NCI-H1092 treated with DMSO at 0.1 percent for 48 hours (cell line): ENCODE results near the gene GPR37.

Experiments
- DNase-seq: peaks from one replicate; lab custom pipeline; 2025; lab: John Stamatoyannopoulos, UW

The GPR37 gene

DNA sequence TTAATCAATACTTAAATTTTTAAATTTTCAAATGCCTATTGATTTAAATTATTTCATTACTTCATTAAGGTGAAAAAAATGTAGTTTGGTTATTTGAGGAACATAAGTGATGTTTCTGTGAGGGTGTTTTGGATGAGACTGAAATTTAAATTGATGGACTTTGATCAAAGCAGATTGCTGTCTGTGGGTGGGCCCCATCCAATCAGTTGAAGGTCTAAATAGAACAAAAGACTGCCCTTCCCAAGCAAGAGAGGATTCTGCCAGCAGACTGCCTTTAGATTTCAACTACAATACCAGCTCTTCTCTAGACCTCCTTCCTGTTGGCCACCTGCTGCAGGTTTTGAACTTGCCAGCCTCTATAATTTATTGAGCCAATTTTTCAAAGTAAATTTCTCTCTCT lies 14.5 kb upstream of the GPR37 start:
- no peak for DNase-seq

DNA sequence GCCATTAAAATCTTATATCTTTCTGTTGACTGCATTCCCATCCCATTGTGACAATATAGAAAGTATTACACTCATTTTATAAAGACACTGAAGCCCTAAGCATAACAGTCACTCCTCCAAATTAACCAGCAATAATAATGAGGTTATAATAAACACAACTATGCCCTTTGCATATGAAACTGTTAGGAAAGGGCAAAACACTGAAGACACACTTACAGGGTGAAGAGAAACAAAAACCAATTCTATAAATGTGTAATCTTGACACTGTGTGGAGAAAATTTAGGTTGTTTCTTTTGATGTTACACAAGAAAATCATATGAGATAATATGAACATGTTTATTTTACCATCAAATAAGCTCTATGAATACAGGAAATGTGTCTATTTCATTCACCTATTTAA lies 14.0 kb upstream of the GPR37 start:
- DNase-seq: no peak

DNA sequence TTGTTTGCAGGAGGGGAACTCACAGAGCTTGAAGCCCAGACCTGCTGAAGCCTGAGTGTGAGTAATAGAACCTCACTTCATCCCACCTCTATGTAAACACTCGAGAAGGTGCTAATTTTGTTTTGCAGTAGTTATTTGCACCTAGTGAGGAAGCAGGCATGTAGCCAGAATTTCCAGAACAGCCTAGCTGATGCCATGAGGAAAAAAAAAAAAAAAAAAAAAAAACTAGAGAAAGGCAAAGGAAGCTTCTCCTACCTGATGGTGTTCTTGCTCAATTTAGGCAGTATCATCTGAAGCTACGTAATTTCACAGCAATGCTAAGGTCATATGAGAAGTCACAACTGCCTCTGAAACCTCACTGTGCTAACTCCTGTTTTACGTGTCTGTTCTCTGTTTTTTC lies 13.6 kb upstream of the GPR37 start:
- peak; percentile 54 for DNase-seq

DNA sequence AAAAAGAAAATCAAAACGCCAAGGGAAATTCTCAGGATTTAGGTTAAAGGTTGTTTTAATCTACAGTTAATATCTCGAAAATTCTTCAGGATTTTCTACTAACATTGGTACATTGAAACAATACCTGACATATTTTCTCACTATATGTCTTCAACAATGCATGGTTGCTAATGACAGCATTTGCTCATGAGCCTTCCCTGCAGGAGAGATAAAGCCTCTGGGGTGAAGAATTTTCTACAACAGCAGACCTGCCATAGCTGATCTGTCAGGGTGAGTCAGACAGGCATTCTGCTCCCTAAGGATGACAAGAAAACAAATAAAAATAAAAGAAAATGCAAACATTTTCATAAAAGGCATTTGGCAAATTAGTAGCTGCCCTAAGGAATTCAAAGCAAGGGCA lies 11.7 kb upstream of the GPR37 start:
- DNase-seq: no peak

DNA sequence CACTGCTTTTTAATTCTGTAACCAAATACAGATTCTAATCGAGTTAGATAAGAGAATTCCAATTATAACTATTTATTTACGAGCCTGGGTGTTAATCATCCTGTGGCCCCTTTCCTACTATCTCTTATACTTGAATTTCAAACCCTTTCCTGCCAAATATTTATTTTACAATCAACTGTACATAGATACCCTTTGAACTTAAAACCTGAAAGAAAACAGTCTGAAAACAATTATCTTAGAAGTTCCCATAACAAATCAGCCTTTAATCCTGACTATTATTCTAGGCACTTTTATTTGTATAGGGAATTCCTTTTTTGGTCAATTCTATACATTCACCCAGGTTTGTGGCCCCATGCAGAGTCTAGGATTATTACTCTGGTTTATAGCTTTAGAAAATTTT lies 10.6 kb upstream of the GPR37 start:
- DNase-seq: no peak

DNA sequence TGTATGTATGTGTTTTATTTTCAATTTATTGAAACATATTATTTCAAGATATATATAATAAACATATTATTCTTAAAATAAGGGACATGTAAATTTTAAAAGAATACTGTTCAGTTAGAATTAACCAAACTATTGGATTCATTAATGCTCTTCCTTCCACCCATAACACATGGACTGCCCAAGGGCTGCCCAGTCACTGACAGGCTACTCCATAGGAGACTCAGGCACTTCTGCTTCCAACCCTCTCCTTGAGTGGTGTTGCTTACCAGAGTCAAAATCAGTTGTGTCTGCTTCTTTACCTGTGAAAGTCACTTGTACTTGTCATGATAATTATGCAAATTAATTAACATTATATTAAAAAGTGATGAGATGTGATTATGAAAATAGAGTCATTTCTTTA lies 9.8 kb upstream of the GPR37 start:
- no peak for DNase-seq

DNA sequence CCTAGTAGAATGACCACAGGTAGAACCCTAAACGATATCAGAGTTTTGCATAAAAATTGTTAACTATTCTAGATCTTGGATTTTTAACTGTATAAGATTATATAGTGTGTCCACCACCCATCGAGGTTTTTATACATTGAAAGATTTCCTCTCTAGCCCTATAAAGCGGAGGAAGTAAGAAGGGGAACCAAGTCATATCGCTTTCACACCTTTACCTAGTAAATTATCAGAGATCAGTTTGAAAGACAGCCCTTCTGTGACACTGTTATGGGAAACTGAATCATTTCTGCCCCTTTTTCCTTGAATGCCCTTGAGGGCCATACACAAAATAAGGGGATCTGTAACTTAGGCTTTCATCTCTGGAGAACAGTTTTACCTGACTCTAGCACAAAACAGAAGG lies 8.3 kb upstream of the GPR37 start:
- DNase-seq: no peak

DNA sequence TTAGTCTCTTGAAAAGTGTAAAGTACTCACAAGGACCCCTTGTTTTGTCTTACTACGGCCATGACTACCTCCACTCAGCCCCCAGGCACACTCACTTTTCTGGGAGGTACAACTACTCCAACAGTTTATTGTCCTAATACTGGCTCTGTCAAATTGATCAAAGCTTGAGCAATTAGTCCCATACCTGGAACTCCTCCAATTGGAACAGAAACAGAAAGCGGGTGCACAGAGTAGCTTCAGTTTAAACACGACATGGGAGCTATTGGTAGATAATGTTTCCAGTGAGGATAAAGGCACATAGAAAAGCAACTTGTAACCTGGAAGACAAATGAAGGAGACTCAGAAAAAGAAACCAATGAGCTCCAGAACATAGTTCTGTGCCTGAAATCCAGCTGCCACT lies 7.7 kb upstream of the GPR37 start:
- no peak for DNase-seq

DNA sequence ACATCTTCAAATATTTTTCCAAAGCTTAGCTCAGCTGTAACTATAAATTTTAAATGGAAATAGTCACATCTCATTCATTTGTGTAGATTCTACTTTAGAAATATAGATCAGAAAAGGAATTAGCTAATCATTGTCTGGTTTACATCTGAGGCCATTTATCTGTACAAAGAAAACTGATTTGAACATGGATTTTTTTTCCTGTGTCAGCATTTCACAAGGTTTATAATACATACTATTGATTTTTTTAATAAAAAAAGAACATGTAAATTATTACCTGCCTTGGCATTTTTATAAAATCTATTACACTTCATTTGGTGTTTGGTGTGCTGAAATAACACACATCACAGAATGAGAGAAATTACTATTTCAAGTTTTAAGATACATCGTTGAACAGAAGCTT lies 3.5 kb upstream of the GPR37 start:
- no peak for DNase-seq

DNA sequence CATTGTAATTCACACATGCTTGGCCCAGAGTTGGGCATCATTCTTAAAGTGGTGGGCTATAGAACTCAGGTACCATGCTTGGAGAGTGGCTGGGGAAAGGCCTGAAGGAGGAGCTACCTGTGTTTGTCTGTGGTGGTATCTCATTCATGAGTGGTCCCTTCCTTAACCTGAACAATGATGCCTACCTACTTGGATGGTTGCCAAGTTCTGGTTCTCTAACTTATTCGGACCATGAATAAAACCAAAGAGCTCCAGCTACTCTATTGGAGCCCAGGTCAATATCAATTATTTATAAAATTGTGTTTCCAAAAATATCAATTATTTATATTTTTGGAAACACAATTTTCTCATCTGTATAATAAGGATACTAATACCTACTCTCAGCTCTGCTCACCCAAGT lies 2.9 kb upstream of the GPR37 start:
- DNase-seq: no peak

DNA sequence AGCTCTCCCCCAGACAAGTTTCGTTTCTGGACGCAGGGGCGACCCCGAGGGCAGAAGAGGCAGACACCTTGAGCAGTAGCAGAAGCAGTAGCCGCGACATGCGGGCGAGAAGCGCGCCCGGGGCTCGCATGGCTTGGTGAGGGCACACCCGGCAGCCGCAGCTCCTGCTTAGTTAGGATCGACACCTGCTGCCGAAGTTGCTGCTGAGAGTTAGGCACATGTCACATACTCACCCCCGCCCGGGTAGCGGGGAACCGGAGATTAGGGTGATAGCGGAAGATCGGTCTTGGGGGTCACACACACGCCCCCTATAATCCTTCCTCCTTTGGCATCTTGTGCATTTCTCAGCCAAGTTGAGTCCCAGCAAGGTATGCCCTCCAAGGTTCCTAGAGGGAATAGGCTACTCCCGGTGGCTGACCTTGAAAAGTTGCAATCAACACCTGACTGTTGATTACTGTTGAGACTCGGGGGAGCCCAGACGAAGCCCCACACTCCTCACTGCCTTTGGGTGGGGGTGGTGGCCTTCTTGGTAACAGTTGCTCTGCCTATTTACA lies 668 bp downstream of the GPR37 start:
- DNase-seq: no peak

DNA sequence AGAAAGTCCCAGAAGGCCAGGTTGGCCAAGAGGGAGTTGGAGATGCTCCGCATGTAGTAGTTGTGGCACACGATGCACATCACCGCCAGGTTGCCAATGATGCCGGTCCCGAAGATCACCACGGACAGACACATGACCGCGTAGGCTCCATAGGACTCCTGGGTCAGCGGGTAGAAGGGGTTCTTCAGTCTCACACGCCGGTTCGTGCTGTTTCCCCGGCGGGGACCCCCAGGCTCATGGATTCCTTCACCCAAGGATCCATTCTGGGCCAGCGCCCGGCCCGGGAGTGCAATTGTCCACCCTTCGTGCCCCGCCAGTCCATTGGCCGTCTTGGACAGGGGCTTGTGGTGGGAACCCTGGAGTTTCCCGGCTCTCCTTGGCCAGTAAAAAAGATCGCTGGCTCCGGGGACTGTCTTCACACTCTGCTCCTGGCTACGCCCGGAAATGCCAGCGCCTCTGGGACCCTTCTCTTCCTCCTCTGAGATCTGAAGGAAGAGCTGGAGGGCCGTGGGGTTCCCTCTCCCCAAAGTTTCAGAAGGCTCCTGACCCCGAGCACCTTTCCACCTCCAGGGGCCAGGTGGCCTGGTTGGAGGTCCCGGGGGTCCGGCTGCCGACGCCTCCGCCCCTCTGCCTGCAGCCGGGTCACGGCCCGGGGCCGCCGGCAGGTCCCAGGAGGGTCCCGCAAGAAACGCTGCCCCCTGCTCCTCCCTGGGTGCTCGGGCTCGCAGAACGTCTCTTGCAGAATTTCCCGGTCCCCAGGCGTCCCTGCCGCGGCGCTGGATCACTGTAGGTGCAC lies 1.3 kb downstream of the GPR37 start:
- DNase-seq: no peak

DNA sequence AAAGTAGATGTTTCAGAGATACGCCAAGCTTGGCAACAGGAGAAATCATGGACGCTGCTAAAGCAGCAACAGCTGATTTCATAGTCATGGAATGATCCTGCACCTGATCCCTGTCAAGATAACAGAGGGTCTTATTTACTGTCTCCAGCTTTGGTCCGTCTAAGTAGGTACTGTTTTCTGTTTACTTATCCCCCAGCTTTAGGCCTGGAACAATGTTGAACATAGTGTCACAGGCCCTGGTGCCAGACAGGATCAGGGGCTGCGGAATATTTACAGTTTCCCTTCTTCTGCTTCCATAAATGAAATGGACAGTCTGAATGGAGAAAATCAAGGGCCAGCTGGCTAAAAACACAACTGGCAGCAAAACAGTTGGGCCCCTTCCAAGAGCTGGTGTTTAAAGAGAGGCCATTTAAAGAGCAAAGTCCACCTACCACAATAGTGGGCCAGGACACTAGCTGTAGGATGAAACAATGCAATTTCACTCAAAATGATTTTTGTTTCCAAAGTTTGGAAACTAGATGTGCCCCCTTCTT lies 2.9 kb downstream of the GPR37 start:
- peak; percentile 48 for DNase-seq

DNA sequence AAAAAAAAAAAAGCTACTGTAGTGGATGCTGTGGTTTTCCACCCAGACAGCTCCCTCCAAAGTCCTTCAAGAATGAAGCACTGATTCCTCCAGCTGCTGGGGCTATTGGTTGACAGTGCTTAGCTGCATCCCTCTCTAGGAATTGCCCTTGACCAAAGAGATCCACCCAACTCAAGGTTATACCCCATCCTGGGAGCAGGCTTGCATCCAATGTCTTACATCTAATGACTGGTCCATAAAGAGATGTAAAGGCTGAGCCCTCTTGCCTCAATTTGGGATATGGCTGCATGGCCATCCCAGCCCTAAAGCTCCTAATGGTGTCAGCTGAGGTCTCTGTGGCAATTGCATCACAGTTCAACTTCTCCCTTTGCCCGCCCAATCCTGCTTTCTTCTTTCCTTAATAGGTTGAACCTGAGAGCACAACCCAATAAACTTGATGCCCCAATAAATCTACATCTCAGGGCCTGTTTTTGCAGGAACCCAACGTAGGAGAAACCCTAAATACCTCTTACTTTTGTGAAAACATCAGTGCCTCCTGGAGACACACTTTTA lies 4.4 kb downstream of the GPR37 start:
- no peak for DNase-seq

DNA sequence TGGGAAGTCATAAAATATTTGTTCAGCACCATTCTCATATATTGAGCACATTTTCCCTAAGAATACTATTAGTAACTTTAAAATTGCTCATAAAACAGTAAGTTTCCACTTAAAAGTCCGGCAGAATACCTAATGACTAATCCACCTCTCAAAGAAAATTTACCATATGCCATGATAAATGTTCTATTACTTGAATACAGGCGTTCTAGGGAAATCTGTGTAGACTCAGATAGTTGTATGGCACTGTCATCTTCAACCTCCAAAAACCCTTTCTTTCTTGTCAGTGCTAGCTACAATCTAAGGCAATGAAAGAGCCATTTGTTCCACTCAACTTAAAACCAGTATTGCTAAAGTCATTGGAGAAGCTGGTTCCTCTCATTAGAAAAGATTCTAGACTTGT lies 7.3 kb downstream of the GPR37 start:
- no peak for DNase-seq

DNA sequence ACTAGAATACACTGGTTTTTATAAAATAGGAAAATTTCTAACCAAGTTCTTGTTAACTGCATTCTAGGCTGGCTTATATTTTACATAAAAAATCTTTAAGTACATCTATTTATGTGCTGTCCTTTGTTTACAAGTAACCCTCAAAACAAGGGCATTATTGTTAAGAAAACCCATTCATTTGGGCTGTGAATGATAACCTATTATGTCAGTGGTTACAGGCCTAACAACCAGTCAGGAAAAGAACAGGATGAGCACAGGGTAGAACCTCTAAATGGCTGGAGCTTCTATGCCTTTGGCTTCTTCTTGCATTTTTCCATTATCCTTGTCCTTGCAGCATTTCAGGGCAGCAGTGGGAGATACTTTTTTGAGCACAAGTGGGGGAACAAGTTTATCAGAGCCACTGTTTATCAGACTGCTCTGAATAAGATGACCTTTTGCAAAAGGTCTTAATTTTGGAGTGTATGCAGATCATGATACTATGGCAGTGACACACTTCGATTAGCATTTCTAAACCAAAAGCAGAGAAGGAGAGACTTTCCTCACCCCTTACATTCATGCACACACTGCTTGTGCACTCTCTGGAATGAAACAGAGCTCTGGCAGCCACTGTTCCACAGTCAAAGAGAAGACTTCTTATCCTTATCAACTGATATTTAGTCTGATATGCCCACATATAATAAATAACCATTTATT lies 10.9 kb downstream of the GPR37 start:
- DNase-seq: no peak

DNA sequence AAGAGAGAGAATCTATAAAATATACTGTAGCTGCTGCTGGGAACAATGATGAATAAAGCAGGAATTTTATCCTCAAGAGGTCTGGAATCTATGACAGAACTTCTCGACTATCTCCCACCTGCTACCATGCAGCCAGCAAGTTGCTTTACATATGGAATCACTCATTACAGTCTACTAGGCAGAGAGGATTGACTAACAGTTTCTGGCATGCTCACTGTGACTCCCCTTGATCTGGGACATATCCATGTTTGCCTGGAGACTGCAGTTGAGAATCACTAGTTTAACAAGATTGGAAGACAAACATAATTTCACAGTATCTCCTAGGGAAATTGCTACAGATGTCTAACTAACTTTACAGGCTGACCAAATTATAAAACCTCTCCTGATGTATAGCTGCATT lies 13.3 kb downstream of the GPR37 start:
- no peak for DNase-seq

DNA sequence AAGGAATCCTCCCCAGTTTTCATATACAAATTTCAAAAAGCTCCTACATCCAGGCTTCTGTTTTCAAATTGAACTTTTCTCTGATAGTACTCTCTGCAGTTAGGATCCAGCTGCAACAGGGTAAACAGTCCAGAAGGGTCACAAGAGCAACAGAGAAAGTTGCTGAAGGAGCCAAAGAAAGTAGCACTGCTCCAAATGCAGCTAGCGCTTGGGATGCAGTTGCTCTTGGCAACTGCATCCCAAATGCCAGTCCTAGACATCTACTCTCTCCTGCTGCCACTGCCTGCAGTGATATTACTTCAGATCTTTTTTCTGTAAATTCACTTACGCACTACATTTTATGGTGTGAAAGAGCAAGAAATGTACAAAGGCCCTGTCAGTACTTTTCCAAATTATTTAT lies 14.6 kb downstream of the GPR37 start:
- DNase-seq: no peak

DNA sequence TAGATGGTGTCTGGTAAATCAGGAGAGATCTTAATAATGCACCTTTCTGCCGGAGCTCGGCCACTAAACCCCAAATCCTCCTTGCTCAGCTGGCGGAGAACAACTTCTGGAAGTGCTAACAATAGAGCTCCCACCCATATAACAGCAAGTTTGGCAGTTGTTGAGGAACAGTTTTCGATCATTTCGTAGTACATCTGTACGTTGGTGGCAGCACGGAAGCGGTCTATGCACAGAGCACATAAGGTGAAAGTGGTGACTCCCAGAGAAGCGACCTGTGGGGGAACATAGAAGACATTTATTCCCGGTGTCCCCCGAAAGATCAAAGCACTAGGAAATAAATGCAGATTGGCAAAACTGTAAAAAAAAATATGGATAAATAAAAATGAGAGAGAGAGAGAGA lies 18.5 kb downstream of the GPR37 start:
- no peak for DNase-seq

DNA sequence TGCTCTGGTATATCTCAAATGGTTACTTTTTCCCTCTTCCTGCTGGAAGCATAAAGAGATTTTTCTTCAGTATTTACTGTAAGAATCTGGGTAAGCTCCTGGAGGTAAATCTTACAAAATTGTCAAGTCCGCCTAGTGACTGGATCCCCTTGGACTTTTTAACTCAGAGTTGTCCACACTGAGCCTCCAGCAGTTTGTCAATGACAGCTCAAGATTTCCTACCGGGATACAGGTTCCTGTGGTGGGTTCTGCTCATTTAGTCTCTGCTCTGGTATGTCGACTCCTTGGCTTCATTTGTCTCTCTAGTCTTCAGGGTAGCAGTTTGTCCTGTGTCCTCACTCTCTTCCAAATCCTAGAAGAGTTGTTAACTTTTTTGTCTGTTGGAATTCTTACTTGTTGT lies 27.0 kb downstream of the GPR37 start:
- no peak for DNase-seq

DNA sequence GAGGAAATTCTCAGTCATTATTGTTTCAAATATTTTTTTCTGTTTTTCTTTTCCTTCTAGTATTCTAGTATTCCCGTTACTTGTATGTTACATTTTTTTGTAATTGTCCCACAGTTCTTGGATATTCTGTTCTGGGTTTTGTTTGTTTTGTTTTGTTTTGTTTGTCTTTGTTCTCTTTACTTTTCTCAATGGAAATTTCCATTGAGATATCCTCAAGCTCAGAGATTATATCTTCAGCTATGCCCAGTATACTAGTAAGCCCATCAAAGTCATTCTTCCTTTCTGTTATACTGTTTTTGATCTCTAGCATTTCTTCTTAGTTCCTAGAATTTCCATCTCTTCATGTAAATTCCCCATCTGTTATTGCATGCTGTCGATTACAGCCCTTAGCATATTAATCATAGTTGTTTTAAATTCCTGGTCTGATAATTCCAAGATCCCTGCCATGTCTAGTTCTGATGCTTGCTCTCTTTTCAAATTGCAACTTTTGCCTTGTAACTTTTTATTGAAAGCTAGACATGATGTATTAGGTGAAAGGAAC lies 27.8 kb downstream of the GPR37 start:
- no peak for DNase-seq

DNA sequence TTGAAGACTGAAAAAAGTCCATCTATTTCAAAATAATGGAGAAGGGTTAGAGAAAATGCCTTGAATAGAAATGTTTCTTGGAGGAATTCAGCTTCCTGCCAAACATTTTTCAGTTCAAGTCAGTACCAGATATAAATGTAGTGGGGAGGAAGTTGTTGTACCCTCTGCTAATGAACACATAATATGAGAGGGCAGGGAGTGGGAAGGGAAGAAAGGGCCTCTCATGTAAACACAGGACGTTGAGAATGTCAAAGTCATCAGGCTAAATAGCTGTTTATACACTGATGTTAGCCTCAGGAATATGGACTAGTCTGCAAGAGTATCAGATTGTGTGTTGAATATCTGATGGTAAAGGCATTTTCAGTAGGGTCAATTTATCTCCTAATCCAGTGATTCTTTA lies 37.0 kb downstream of the GPR37 start:
- DNase-seq: no peak
